ENCODE results near the gene SENP3.
A peak's percentile ranks its signal among the peaks of the same experiment; 100 is the strongest.

The SENP3 gene

GRCh38 chr17:7612294-7612640 is 50.5 kb downstream of the SENP3 start:
- Mint-ChIP-seq H3K27ac (peak overlapping the region in 1 of 2 donors; percentile 95), H3K9me3 (no peaks in the 10 kb centered on the region), H3K27me3 (no peaks in the 10 kb centered on the region), H3K4me1 (ENCODE audit: low read depth in 2 of 2) (peaks cover 25 to 49% of the 10 kb centered on the region in 2 donors), H3K4me3 (peak overlapping the region; percentile 80 to 90), H3K36me3 (ENCODE audit: insufficient read depth) (peaks cover 14% of the 10 kb centered on the region)
- ATAC-seq (replicated peaks) (no peak), DNase-seq (no peak)

- no peaks in the 10 kb centered on the region for H3K27me3 Mint-ChIP-seq
- no peak for DNase-seq
- ATAC-seq (replicated peaks), result no peak
- no peaks in the 10 kb centered on the region for H3K9me3 Mint-ChIP-seq
- peak overlapping the region; percentile 80 to 90 for H3K4me3 Mint-ChIP-seq
- peaks cover 11% of the 10 kb centered on the region for H3K36me3 Mint-ChIP-seq (ENCODE audit: insufficient read depth)
- H3K4me1 Mint-ChIP-seq (ENCODE audit: low read depth in 2 of 2), result peaks cover 25 to 42% of the 10 kb centered on the region in 2 donors
- H3K27ac Mint-ChIP-seq, result peak overlapping the region; percentile 81 to 95
Measured at GRCh38 chr17:7613769-7614424, 52.2 kb downstream of the SENP3 start.

- ATAC-seq (replicated peaks) (peak; percentile 82), DNase-seq (peak; percentile 96 to 97 (median 96))
- H3K27ac Mint-ChIP-seq, result peak within 1 kb of the TSS; percentile 81 to 95
- H3K36me3 Mint-ChIP-seq (ENCODE audit: insufficient read depth), result peaks cover 10% of the 10 kb centered on the region
- H3K27me3 Mint-ChIP-seq, result no peaks in the 10 kb centered on the region
- no peaks in the 10 kb centered on the region for H3K9me3 Mint-ChIP-seq
- H3K4me1 Mint-ChIP-seq (ENCODE audit: low read depth in 2 of 2), result peaks cover 24 to 37% of the 10 kb centered on the region in 2 donors
- H3K4me3 Mint-ChIP-seq, result peak within 1 kb of the TSS; percentile 80 to 90
Measured at GRCh38 chr17:7614425-7615264, 52.9 kb downstream of the SENP3 start, which contains the start of gene FXR2. Gene FXR2 (minus strand): TSS chr17:7614897. CDS start chr17:7614532, 365 bp downstream.

GRCh38 chr17:7615265-7615747 is 53.6 kb downstream of the SENP3 start:
- peaks cover 23 to 36% of the 10 kb centered on the region in 2 donors for H3K4me1 Mint-ChIP-seq (ENCODE audit: low read depth in 2 of 2)
- peaks cover 10% of the 10 kb centered on the region for H3K36me3 Mint-ChIP-seq (ENCODE audit: insufficient read depth)
- H3K9me3 Mint-ChIP-seq, result no peaks in the 10 kb centered on the region
- peak overlapping the region; percentile 81 to 95 for H3K27ac Mint-ChIP-seq
- DNase-seq (no peak), ATAC-seq (replicated peaks) (peak; percentile 31)
- no peaks in the 10 kb centered on the region for H3K27me3 Mint-ChIP-seq
- peak overlapping the region; percentile 80 to 90 for H3K4me3 Mint-ChIP-seq

GRCh38 chr17:7618608-7619007 is 56.9 kb downstream of the SENP3 start:
- no peak overlapping the region for H3K4me3 Mint-ChIP-seq

GRCh38 chr17:7620835-7621234 is 59.1 kb downstream of the SENP3 start:
- Mint-ChIP-seq H3K27ac (no peak overlapping the region), H3K4me3 (no peak overlapping the region), H3K27me3 (no peaks in the 10 kb centered on the region), H3K36me3 (ENCODE audit: insufficient read depth) (peaks cover 5% of the 10 kb centered on the region), H3K9me3 (no peaks in the 10 kb centered on the region), H3K4me1 (ENCODE audit: low read depth in 2 of 2) (no peaks in the 10 kb centered on the region)
- no peak for ATAC-seq (replicated peaks)
- no peak for DNase-seq

More at GRCh38 chr17:7618608-7619007, 56.9 kb downstream of the SENP3 start:
- Mint-ChIP-seq H3K9me3 (no peaks in the 10 kb centered on the region), H3K36me3 (ENCODE audit: insufficient read depth) (peaks cover 8% of the 10 kb centered on the region), H3K27ac (peak overlapping the region in 1 of 2 donors; percentile 6), H3K27me3 (no peaks in the 10 kb centered on the region), H3K4me1 (ENCODE audit: low read depth in 2 of 2) (peaks cover 5% of the 10 kb centered on the region in 2 donors)
- DNase-seq (no peak), ATAC-seq (replicated peaks) (no peak)

All from effector memory CD8-positive, alpha-beta T cell (primary cell).